Mesothelial cell of epicardium (in vitro differentiated cells): ENCODE data around the gene TOLLIP. TPM values are rescaled to one million over a fixed set of nuclear protein-coding genes. Genes with fewer than 3 reads are reported as not detected.
"Not testable (repeated sequence)": the region's sequence is repeated elsewhere in the genome, so short reads cannot be mapped to it uniquely, and the experiment has no call there.

Experiments used
- DNase-seq, 2 experiments: peaks; one replicate each; pipeline ENCODE4 v3.0.0; 2021; ENCODE audit warnings: low spot score in 2 of 2; ENCODE audit not compliant: unreplicated experiment in 2 of 2
- H3K27ac Mint-ChIP-seq: 2 replicates; pipeline ENCODE4 v1.8.0; 2021; ENCODE audit warnings: mixed read lengths
- H3K27me3 Mint-ChIP-seq: 2 replicates; pipeline ENCODE4 v1.8.0; 2021; ENCODE audit warnings: low read depth, mixed read lengths
- H3K36me3 Mint-ChIP-seq: 2 replicates; pipeline ENCODE4 v1.8.0; 2021; ENCODE audit warnings: mixed read lengths
- H3K4me1 Mint-ChIP-seq: 2 replicates; pipeline ENCODE4 v1.8.0; 2021; ENCODE audit warnings: mixed read lengths
- H3K4me3 Mint-ChIP-seq: 2 replicates; pipeline ENCODE4 v1.8.0; 2021; ENCODE audit warnings: mild to moderate bottlenecking, moderate library complexity, mixed read lengths
- H3K9me3 Mint-ChIP-seq: 2 replicates; pipeline ENCODE4 v1.8.0; 2021; ENCODE audit warnings: mixed read lengths
- total RNA-seq: library from RNA; stranded (reverse); gene quantifications from 3 replicates; pipeline ENCODE4 v1.2.1, GENCODE V29; 2021
- TF ChIP-seq, protein P1 (sequence below): fragments of 200-600 bp; sonication (generic); IDR thresholded peaks from one replicate; pipeline ENCODE4 v1.5.0; 2021; ENCODE audit warnings: antibody characterized with exemption; ENCODE audit not compliant: unreplicated experiment

TOLLIP gene
- total RNA-seq, 1 donor from 2014 or later: 43.2 TPM

- Mint-ChIP-seq H3K9me3 (no peaks in the 10 kb centered on the region), H3K4me1 (peaks cover 2% of the 10 kb centered on the region), H3K27ac (no peak overlapping the region), H3K4me3 (no peak overlapping the region), H3K27me3 (peaks cover 12% of the 10 kb centered on the region), H3K36me3 (no peaks in the 10 kb centered on the region)
- TF ChIP-seq, protein P1, sequence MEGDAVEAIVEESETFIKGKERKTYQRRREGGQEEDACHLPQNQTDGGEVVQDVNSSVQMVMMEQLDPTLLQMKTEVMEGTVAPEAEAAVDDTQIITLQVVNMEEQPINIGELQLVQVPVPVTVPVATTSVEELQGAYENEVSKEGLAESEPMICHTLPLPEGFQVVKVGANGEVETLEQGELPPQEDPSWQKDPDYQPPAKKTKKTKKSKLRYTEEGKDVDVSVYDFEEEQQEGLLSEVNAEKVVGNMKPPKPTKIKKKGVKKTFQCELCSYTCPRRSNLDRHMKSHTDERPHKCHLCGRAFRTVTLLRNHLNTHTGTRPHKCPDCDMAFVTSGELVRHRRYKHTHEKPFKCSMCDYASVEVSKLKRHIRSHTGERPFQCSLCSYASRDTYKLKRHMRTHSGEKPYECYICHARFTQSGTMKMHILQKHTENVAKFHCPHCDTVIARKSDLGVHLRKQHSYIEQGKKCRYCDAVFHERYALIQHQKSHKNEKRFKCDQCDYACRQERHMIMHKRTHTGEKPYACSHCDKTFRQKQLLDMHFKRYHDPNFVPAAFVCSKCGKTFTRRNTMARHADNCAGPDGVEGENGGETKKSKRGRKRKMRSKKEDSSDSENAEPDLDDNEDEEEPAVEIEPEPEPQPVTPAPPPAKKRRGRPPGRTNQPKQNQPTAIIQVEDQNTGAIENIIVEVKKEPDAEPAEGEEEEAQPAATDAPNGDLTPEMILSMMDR: no peak
- DNase-seq: no peak
Measured at GRCh38 chr11:1348796-1349326, 39.4 kb upstream of the TOLLIP start.

- peaks cover 13% of the 10 kb centered on the region for H3K27me3 Mint-ChIP-seq
- peaks cover 2% of the 10 kb centered on the region for H3K4me1 Mint-ChIP-seq
- H3K4me3 Mint-ChIP-seq: no peak overlapping the region
- no peak overlapping the region for H3K27ac Mint-ChIP-seq
- TF ChIP-seq, protein P1: no peak
- no peaks in the 10 kb centered on the region for H3K36me3 Mint-ChIP-seq
- H3K9me3 Mint-ChIP-seq: no peaks in the 10 kb centered on the region
- no peak for DNase-seq
Measured at GRCh38 chr11:1348146-1348795, 38.8 kb upstream of the TOLLIP start.

DNA sequence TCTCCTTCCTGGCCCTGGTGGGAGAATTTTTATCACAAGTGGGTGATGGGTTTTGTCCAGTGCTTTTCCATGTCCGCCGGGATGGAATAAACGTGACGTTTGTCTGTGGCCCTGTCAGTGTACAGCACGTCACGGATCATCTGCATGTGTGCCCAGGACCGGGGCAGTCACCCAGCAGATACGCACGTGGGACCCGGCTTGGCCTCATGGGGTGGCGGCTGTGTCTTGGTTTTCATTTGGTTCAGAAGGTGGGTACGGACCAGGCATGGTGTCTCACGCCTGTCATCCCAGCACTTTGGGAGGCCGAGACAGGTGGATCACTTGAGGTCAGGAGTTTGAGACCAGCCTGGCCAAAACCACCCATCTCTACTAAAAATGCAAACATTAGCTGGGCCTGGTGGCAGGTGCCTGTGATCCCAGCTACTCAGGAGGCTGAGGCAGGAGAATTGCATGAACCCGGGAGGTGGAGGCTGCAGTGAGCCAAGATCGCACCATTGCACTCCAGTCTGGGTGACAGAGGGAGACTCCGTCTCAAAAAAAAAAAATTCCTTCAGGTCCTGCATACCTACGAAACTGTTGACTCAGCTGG, 38.1 kb upstream of the TOLLIP start:
- H3K27ac Mint-ChIP-seq, H3K27me3 Mint-ChIP-seq, DNase-seq, H3K4me1 Mint-ChIP-seq, H3K36me3 Mint-ChIP-seq, H3K4me3 Mint-ChIP-seq, H3K9me3 Mint-ChIP-seq: not testable (repeated sequence)

- DNase-seq: no peak
- Mint-ChIP-seq H3K9me3 (no peaks in the 10 kb centered on the region), H3K4me1 (peaks cover 2% of the 10 kb centered on the region), H3K4me3 (no peak overlapping the region), H3K36me3 (no peaks in the 10 kb centered on the region), H3K27me3 (peaks cover 10% of the 10 kb centered on the region), H3K27ac (no peak overlapping the region)
- TF ChIP-seq, protein P1: no peak
Measured at GRCh38 chr11:1346669-1347390, 37.4 kb upstream of the TOLLIP start.

GRCh38 chr11:1345737-1346513, 36.5 kb upstream of the TOLLIP start:
- peaks cover 10% of the 10 kb centered on the region for H3K27me3 Mint-ChIP-seq
- no peaks in the 10 kb centered on the region for H3K36me3 Mint-ChIP-seq
- H3K27ac Mint-ChIP-seq: no peak overlapping the region
- peak in 1 of 2 experiments; percentile 26 for DNase-seq
- no peak overlapping the region for H3K4me3 Mint-ChIP-seq
- TF ChIP-seq, protein P1: no peak
- no peaks in the 10 kb centered on the region for H3K9me3 Mint-ChIP-seq
- peaks cover 2% of the 10 kb centered on the region for H3K4me1 Mint-ChIP-seq
